GM10266 (cell line): ENCODE results near the gene PDE8A.
A peak's percentile ranks its signal among the peaks of the same experiment; 100 is the strongest.

Experiments
- DNase-seq: peaks from one replicate; pipeline ENCODE4 v3.0.0; 2012; ENCODE audit errors: extremely low spot score
- TF ChIP-seq, protein P1 (sequence below): IDR thresholded peaks from 2 replicates; pipeline ENCODE4 v1.5.1; 2012; ENCODE audit warnings: mild to moderate bottlenecking, low read depth; ENCODE audit not compliant: control insufficient read depth, insufficient read depth; ENCODE audit errors: missing control alignments

PDE8A gene

DNA sequence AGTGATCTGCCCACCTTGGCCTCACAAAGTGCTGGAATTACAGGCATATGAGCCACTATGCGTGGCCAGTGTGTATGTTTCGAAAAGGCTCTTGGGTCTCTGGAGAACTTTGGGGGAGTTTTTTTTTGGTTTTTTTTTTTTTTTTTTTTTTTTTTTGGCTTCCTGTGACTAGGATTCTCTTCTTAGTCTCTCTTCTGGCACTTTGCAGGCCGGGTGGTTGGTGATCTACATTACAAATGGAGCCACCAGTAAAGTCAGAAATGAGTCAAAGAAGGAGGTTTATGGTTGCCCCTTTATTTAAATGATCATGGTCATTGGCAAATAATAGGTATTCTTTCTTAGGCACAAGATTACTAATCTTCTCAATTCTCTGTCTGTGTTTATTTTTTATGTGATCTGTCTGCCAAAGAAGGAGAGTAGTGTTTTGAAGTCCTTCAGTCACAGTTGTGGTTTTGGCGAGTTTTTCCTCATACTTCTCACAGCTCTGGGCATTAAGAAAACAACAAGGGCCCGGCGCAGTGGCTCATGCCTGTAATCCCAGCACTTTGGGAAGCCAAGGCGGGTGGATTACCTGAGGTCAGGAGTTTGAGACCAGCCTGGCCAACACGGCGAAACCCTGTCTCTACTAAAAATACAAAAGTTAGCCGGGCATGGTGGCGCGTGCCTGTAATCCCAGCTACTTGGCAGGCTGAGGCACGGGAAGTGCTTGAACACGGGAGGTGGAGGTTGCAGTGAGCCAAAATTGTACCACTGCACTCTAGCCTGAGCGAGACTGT lies 38.3 kb downstream of the PDE8A start:
- no peak for DNase-seq

DNA sequence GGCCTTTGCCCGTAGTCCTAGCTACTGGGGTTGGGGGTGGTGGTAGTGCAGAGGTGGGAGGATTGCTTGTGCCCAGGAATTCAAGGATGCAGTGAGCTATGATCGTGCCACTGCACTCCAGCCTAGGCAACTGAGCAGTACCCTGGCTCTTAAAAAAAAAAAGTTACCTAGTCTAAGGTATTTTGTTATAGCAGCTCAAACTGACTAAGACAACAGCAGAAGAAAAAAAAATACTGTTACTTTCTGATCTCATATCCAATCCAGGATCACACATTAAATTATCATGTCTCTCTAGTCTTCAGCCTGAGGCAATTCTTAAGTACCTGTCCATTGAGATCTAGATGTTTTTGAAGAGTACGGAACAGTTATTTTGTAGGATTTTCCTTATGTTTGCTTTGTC lies 39.8 kb downstream of the PDE8A start:
- DNase-seq: no peak
- TF ChIP-seq, protein P1, sequence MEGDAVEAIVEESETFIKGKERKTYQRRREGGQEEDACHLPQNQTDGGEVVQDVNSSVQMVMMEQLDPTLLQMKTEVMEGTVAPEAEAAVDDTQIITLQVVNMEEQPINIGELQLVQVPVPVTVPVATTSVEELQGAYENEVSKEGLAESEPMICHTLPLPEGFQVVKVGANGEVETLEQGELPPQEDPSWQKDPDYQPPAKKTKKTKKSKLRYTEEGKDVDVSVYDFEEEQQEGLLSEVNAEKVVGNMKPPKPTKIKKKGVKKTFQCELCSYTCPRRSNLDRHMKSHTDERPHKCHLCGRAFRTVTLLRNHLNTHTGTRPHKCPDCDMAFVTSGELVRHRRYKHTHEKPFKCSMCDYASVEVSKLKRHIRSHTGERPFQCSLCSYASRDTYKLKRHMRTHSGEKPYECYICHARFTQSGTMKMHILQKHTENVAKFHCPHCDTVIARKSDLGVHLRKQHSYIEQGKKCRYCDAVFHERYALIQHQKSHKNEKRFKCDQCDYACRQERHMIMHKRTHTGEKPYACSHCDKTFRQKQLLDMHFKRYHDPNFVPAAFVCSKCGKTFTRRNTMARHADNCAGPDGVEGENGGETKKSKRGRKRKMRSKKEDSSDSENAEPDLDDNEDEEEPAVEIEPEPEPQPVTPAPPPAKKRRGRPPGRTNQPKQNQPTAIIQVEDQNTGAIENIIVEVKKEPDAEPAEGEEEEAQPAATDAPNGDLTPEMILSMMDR: no peak

More for the DNA sequence above, 38.3 kb downstream of the PDE8A start:
- TF ChIP-seq, protein P1: no peak

DNA sequence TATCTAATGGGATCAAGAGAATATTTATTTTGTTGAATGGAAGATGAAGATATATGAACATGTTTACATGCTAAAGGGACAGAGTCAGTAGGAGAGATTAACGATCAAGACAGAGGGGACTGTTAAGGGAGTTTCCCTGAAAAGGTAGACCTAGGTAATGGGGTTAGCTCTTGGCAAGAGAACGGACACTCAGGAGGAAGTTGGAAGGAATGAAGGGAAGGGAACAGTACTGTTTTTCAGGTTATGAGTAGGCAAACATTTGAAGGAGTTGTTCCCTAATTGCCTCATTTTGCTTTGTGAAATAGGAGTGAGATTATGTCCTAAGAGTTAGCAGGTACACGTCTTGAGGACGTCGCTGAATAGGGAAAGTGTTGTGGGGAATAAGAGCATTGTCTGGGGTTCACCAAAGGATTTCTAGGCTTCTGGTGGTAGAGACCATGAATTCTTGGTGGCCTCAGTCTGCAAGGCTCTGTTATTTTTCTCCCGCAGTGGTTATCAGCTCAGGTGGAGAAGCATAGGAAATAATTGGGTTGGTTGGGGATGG lies 41.3 kb downstream of the PDE8A start:
- TF ChIP-seq, protein P1: no peak
- no peak for DNase-seq

DNA sequence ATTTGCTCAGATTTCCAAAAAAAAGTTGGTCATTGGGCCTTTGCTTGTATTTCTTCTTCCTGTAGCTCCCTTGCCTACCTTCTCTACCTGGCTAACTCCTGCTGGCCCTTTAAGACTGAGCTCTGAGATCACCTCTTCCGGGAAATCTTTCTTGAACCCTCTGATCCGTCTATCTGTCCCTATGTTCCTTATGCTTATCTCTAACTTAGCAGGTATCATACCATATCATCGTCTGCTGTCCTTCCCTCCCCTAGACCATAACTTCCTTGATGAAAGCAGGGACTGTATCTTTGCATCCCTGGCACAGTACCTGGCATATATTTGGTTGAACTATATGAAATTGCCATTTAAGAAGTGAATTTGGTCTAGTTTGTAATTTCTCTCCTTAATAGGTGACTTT lies 42.3 kb downstream of the PDE8A start:
- TF ChIP-seq, protein P1: no peak
- no peak for DNase-seq

DNA sequence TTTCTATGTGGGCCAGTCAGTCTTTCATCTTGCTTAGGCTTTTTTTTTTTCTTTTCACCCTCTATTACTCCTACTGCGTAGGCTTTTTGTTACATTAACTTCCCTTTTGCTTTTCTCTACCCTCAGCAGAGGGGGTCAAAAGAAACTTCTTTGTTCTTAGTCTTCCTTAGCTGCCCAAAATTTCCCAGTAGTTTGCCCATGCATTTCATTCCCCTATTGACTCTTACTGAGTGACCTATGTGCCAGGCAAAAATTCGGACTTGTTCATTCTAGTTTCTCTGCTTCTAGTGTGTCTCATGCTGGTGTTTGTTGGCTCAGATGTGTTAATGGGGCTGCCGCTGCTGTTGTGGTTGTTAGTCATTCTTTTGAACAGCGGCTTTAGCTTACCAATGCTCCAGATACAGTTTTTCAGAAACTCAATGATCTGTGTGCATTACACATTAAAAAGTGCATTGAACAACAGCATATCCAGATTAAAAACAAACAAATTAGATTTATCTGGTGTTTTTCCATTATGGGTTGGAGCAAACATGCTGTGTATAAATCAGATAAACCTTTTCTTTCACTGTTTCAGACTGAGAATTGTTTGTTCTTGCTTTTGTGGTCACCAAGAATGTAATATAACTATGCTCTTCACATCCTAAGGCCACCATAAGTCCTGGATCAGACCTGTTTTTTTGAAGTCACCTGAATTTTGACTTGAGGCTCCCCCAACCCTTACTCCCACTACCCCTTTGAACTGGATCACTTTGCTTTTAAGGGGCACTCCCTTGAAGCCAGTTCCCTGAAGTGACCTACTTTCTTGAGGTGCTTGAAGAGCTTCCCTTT lies 43.1 kb downstream of the PDE8A start:
- TF ChIP-seq, protein P1: no peak
- peak; percentile 23 for DNase-seq

DNA sequence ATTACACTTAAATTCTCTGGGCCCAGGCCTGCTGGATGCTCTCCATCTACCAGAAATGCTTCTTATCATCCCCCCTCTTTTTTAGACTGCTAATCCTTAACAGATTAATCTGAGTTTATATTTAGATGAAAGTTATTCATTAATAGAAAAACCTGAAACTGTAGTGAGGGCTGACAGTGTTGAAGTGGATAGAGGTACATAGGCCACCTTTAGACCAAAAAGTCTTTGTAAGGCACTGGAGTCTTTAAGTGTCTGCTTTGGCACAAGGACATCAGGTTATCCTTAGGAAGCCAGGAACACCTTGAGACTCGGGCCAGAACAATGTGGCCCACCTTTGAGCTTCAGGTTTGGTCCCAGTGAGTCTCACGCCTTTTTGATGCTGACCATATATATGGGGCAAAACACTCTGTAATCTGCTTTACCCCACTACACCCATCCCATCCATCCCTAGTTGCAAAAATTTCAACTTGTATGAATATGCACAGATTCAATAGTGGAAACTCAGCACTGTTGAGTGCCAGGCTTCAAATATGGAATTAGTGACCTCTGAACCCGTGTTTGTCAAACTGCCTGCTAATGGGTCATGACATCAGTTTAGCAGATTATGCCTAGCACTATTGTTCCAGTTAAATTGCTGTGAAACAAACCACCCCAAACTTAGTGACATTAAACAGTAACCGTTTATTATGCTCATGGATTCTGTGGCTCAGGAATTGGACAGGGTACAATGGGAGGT lies 44.0 kb downstream of the PDE8A start:
- no peak for DNase-seq
- TF ChIP-seq, protein P1: no peak
